NCI-H187 treated with DMSO at 0.1 percent for 48 hours (cell line): Measurements from ENCODE around the gene SHF.

Experiments used
- DNase-seq: peaks from one replicate; lab custom pipeline; 2025; lab: John Stamatoyannopoulos, UW

Gene SHF

DNA sequence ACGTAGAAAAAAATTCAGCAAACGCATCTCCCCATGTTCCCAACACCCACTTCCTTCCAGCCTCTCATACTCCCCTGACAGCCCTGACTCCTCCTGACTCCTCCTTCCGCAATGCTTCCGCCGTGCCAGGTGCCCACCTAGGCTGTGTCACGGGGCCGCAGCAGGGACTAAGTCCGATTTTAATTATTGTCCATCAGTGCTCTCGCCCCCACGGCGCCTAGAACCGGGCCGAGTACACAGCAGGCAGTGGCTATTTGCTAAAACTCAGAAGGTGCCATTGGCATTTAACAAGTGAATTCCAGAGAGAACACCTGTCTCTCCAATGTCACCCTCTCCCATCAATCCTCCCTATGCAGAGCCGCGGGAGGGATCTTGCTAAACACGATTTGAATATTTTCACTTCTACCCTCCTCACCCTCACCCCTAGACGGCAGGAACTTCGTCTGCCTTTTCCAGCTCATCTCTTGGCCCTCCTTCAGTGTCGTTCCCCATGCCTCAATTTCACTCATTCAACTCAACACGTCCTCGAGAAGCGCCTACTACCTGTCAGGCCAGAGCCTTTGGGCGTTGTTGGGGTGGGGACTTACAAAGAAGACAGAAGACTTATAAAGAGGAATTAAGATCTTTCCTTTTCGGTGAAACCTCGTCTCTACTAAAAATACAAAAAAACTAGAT is 11.5 kb upstream of the SHF start:
- DNase-seq = no peak

DNA sequence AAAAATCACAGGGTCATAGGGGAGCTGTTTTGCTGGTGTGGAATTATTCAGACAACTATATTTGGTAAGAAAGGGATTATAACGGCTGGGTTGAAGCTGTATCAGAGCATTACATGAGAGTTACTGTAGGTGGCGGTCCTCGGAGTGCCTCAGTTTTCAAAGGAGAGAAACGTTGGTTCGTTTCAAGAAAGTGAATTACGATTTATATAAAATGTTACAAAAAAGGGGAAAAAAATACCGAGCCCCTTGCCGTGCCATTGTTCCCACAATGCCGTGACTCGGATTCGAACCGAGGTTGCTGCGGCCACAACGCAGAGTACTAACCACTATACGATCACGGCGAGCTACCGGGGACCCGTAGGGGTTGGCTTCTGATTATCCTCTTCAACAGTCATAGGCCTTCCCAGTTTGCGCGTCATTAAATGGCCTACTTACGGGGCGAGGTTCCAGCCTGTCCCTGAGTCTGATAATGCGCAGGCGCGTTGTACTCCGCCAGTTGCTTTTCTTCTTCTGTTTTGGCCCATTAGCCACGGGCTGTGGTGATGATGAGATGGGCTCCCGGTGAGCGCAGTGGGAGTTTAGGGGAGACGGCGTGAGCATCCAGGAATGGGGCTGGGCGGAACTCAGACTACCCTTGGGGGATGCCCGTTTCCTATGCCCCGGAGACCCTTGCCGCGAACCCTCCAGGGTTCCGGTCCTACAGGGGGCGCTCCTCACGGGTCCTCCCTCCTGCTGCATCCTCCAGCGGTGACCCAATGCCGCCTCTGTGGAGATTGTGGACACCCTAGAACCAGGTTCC is 10.8 kb upstream of the SHF start:
- DNase-seq = peak; percentile 79

DNA sequence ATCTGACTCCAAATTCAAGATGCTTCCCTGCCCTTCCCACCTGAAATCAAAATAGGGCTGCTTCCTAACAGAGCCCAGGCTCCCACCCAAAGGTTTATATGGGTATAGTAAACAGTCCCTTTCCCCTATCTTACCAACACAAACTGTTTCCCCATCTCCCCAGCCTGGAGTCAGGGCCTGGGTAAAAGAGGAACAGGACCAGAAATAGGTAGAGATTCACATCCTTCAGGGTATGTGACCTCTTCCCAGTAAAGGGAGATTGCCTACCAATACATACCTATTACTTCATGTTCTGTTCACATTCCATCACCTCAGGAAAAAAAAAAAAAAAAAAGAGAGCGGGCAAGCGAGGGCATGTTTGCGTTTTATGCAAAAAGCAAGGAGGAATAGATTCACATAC is 9.7 kb upstream of the SHF start:
- DNase-seq = no peak

DNA sequence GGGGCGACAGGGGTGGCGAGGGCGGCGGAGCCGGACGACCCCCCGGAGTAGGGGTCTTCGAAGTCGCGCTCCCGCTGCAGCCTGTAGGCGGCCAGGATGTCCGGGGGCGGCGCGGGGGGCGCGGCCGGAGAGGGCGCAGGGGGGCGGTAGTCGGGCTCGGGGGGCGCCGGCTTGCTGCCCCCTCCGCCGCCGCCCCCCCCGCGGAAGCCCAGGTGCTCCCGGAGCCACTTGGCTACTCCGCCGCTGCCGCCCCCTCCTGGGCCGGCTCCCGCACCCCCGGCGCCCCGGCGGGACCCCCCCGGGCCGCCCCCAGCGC is 230 bp downstream of the SHF start:
- no peak for DNase-seq

DNA sequence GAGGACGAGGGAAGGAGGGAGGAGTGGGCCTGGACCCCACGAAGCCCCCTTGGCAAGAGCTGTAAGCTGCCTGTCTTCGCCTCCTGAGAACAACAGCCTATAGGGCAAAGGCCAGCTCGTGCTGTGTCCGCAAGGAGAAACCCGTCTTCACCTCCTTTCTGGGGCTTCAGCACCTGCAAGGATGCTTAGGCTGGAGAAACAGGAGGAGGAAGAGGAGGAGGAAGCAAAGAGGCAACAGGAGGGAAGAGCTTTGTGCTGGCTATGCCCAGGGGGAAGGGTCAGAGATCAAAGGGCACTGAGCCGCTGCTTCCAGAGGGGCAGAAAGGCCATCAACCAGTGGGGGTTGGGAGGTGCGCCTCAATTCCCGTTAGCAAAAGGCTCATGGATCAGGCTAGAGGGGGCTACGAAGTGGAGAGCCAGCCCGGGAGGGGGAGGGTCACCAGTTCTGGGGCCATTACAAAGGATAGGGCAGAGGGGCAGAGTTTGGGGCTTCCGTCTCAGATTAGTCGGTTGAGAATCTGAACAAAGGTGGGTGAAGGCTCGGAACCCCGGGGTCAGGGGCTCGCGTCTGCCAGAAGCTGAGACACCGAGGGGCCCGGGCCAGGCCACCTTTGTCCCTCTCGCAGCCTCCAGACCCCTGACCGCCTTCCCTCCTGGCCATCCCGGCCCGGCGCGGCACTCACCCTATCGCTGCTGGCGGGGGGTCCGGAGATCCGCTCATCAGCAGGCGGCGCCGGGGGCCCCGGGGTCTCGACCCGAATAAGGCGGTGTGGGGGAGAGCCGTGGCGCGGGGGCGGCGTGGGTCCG is 792 bp downstream of the SHF start:
- no peak for DNase-seq

DNA sequence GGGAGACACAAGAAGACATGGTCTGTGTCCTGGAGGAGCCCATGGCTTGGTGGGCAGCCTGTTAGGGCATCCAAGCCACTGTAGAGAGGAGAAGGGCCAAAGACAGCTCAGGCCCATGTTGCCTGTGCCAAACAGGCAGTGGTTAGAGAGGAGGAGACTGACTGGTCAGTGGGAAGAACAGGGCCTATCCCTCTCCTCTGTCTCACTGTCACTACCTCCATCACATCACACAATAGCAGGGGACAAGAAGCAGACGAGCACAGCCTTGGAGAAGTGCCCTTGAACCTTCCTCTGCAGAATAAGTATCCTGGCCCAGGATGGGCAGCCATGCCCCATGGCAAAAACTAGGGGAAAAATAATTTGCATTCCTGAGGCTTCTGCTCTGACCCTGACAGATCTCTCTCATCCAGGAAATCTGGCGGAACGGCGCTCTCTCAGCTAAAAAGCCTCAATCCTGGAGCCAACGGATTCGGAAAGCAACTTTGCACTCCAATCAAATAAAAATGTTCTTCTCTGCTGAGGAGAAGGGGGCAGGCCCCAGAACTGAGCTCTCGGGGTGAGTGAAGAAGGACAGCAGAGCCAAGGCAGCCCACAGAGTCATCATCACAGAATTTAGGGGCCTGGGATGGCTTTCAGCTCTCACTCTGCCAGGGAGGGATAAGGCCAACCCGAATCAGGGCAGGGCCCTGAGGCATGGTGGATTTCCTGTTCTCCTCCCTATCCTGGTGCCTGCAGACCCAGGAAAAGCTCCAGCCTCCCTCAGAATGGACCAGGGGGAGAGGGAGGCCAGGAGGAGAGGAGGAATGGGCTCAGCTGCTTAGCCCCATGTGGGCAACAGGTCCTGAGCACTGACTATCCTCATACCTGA is 1.6 kb downstream of the SHF start:
- DNase-seq = no peak

DNA sequence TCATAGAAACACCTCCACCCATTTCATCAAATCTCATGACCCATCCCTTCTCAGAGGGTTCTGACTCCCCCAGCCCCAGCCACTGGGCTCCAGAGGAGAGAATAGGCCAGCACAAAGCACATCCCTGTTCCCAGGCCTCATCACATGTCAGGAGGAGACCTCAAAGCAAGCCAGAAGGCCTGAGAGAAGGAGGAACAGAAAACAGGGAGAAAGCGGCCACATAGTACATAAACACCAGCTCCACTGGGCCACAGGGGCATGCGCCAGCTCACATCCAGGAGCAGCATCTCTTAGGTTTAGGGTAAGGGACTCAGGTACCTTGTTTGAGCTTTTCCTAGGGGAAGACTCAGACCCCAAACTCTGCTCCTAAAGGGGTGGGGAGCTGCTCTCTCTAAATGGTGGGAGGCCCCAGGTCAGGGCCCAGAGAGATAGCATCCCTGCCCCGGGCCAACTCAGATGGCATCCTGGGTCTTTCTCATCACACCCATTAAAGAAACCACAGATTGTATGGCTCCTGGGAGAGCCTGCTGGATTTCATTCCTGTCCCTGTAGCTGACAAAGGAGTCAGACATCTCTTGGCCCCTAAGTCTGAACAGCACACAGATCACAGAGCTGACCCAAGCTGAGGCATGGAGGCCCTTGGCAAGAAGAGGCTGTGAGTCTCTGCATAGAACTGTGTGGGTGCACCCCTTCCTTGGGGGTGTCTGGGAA is 2.5 kb downstream of the SHF start:
- DNase-seq = no peak

DNA sequence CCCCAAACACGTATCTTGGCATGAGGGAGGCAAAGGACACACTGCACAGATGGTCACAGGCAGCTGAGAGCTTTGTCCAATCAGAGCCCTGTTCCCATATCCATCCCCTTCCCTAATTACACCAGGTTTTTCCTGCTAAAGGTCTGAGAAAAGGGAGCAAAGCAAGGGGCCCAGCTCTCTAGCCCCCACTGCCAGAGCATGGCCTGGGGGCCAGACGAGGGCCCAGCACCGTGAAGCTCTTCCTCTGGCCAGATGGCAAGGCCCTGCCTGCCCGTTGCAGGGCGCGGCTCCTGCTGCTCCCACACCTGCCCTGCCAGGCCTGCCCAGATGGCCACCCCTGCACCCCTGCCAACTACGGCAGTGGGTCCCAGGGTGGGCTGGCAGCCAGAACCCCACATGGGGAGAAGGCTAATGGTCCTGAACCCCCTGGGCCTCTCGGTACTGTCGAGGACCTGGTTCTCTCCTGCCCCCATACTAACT is 3.2 kb downstream of the SHF start:
- no peak for DNase-seq

DNA sequence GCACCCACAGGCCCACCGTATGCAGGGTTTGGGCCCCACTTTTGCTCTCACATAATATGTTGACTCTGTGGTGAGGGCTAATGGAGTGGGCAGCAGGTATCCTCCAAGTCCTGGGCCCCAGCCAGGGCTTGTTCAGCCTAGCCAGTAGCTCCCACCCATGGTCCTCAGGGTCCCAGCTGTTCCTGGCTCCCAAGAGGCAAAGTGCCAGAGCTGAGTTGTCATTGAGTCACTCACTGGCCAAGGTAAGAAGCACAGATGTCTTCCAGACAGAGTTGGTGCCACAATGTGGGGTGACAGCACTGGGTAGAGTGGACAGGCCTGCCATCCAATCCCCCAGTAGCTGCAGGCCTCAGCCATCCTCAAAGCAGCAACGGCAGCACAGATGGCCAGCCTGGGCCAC is 4.3 kb downstream of the SHF start:
- DNase-seq = no peak

DNA sequence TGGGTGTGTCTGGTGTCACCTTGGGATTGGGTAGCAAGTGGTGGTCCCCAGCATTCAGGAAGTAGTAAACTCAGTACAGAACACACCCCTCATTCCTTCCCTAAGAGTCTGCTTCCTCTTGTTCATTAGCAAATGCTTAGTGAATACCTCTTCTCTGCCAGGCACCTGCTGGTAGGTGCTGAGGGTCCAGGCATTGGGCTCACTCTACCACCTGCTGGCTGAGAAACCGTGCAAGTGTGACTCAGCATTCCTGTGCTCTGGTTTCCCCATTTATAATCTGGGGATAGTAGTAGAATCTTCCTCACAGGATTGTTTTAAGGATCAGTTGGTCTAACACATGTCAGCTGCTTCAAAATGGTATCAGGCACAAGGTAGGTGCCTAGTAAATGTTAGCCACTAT is 4.8 kb downstream of the SHF start:
- DNase-seq = no peak

DNA sequence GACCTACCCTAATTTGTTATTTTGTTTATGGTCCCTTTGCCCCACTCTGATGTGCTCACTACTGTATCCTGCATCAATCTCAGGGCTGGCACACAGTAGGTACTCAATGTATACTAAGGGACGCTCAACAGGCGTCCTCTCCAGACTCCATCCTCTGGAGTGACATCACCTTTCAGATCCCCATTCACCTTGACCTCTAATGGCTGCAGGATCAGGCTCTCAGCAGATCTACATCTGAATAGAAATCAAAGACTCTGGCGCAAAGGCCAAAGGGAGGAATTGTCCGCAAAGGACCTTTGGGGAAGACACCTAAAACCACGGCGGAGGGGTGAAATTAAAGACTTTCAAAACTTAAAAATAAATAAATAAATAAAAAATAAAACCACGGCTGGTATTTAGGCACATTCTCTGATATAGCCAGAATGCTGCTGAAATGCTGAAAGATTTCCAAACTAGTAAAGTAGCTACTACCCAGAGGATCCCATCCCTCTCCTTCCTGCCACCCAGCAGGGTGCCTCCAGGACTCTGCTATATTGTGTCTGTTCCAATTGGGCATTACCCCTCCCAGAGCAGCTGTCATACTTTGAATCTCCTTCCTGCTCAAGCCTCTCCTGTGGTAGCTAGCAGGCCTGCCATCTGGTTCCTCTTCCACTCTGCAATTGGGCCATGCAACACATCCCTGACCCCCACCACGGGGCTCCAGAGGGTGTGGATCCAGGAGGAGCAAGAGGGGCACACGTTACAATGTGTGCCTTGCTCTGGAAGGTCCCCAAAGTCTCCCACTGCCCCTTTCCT is 6.1 kb downstream of the SHF start:
- no peak for DNase-seq

DNA sequence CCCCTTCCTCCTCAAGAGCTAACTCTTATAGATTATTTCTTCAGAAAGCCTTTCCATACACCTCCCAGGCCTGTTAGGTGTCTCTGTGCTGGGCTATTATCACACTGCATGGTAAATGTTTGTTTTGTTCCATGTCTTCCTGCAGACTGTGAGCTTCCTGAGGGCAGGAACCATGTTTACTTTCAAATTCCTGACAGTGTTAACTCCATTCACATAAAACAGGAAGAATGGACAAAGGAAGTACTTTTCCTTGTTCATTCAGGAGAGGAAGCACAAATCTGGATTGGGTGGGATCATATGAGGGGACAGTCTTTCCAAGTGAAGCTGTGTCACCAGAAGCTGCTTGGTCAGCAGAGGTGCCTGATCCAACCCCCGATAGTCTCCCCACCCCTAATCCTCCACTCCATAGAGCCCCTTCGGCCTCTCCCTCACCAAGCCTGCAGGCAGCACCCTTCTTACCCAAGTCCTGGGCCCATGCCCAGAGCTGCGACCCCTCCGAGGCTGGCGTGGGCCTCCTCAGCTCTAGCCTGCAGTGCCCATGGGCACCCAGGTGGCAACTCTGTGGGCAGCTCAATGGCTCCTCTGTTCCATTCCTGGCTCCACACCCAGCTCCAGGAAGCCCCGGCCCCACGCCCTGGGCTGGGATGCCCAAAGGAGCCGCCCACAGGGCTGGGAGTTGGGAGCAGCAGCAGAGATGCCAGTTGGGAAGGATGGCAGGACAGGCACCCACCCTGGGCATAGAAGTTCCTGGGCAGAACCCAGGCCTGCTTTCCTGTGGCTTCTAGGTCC is 6.9 kb downstream of the SHF start:
- DNase-seq = no peak

DNA sequence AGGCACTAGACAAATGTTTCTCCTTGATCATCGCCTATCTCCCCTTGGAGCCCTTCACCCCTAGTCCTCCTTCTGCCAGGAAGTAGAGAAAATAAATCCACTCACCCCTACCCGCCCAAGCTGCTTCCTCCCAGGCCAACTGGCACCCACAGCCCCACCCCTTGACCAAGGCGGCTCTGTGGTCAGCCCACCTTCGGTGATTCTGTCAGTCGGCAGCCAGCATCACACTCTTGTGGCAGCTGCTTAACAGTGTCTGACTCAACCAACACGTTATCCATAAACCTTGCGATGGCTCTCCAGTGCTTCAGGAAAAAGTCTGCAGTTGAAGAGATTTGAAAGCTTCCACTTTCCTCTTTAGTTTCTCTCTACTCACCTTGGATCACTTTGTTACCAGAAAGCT is 7.6 kb downstream of the SHF start:
- DNase-seq = no peak

DNA sequence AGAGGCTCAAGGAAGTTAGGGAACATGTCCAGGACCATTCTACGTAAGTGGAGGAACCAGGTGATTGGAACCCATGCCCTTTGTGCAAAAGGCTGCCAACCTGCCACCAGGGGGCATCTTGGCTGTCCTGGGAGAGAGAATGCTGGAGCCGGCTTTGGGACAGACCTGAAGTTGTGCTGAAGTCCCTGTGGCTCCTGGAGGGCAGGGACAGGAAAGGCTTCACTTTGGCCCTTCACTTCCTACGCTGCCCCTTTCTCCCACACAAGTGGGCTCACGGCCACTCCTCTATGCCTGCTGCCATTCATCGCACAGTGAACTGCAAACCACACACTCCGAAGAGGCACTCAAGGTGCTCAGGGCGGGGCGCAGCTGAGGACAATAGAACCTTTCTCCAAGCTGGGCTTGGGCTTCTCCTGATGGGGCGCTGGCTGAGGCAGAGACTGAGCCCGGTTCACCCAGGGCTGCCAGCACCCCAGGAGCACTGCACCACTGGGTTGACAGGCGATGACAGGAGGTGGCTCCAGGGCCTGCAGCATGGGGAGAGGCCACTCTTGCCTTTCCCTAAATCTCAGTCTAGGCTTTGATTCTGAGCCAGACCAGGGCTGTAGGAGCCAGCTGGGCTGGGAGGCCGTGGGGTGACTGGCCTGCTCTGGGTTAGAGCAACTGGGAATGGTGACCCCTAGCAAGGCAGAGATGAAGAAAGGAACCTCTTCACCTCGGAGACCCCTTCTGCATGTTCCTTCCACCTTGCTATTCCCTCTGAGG is 8.4 kb downstream of the SHF start:
- no peak for DNase-seq

DNA sequence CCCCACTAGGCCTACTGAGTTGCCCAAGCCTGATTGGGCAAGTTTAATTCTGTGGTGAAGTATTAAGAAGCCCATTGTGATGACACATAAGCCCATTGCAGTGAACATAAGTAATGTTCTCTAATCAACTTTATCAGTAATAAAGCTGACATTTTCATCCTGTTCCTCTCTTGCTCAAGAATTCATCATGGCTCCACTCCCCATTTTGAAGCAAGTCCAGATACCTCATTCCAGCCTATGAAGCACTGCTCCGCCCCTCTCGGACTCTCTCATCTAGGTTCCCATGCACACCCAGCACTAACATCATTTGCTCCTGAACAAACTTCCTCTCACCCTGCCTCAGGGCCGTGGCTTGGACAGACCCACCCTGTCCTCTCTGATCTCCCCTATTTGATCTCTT is 10.5 kb downstream of the SHF start:
- DNase-seq = no peak

DNA sequence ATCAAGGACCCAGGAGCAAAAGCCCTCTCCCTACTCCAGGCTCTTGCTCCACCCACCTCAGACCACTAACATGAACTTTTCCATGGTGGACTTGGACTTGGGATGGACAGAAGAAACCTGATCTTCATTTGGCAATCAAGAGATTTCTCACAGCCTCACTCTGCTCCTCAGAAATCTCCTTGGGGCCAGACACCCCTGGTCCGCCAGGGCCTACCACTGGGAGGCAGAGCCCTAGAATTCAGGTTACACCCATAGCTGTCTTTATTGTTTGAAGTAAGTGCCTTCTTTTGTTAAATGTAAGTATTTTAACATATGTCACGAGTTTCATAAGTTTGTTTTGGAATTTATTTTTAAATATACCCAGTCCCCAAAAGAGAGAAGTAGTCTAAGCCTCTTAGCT is 13.2 kb downstream of the SHF start:
- DNase-seq = no peak

DNA sequence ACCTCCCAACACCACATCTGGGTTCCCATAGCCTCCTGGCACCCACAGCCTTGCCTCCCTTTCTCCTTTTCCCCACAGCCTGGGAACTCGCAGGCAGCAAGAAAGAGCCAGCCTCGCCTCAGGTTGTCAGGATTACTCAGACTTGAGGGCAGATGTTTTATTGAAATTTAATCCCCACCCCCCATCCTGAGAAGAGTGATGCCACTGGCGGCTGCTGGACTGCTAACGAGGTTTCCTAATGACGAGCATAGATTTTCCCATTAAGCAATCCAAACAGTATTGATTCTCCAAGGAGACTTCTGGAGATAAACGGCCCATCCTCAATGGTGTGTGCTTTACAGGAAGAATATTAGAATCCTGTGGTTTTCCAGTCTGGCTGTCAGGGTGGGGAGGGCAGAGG is 13.7 kb downstream of the SHF start:
- DNase-seq = no peak

DNA sequence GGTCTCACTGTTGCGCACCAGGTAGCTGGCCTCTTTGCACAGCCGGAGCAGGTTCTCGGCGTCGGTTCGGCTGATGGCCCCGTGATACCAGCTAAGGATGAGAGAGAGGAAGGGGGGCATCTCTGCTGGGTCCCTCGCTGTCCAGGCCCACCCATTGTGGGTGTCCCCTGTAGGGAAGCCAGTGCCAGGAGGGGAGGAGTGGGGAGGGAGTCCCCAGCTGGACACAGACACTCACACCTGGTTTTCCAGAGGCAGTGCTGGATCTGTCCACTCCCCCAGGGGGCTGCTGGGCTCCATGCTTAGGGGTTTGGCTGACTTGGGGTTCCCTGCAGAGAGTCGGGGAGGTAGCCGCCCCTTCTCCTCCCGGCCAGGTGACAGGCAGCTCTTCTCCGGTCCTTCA is 15.9 kb downstream of the SHF start:
- DNase-seq = no peak
